OCI-LY3 (cell line): ENCODE results near the gene NBEAL2.

Source experiments
- EZH2phosphoT487 ChIP-seq: fragments of 200-600 bp; shearing (Covaris generic); IDR thresholded peaks from 2 replicates; pipeline ENCODE4 v1.6.1; 2018; ENCODE audit warnings: antibody characterized with exemption, mixed run types, low read depth
- TF ChIP-seq, protein P1 (sequence below): fragments of 200-600, 300-600 bp; sonication (generic); IDR thresholded peaks from 2 replicates; pipeline ENCODE4 v1.5.1; 2014; ENCODE audit warnings: antibody characterized with exemption, low read length, low read depth

DNA sequence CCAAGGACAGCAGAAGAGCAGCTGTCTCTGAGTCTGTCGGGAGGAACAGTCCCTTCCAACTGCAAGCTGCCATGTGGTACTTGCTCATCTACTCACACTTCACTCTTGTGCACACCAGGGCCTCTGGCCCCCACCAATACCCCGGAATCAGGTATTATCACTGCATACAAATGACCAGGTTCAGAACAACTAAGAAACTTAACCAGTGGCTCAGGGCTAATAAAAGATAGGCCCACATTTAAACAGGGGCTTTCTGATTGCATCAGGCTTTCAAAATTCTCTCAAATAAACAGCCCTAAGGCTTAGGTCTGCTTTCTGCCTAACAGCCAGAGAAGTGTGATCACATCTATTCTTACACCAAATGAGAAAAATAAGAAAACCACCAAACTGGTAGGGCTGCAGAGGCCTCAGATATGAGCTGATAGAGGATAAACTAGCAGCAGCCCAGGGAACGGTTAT lies 23.6 kb upstream of the NBEAL2 start:
- TF ChIP-seq, protein P1, sequence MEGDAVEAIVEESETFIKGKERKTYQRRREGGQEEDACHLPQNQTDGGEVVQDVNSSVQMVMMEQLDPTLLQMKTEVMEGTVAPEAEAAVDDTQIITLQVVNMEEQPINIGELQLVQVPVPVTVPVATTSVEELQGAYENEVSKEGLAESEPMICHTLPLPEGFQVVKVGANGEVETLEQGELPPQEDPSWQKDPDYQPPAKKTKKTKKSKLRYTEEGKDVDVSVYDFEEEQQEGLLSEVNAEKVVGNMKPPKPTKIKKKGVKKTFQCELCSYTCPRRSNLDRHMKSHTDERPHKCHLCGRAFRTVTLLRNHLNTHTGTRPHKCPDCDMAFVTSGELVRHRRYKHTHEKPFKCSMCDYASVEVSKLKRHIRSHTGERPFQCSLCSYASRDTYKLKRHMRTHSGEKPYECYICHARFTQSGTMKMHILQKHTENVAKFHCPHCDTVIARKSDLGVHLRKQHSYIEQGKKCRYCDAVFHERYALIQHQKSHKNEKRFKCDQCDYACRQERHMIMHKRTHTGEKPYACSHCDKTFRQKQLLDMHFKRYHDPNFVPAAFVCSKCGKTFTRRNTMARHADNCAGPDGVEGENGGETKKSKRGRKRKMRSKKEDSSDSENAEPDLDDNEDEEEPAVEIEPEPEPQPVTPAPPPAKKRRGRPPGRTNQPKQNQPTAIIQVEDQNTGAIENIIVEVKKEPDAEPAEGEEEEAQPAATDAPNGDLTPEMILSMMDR, result no peak
- TF ChIP-seq EZH2phosphoT487, result no peak
